GM18511 (cell line): ENCODE measurements around the gene ZNF48.
A peak's percentile ranks its signal among the peaks of the same experiment; 100 is the strongest.

ENCODE experiments used
- ATAC-seq: cut with Tn5 transposase; IDR thresholded peaks from one replicate; pipeline ENCODE4 v1.9.1; 2021; ENCODE audit warnings: mild to moderate bottlenecking, moderate library complexity; ENCODE audit not compliant: unreplicated experiment

ZNF48 gene

DNA sequence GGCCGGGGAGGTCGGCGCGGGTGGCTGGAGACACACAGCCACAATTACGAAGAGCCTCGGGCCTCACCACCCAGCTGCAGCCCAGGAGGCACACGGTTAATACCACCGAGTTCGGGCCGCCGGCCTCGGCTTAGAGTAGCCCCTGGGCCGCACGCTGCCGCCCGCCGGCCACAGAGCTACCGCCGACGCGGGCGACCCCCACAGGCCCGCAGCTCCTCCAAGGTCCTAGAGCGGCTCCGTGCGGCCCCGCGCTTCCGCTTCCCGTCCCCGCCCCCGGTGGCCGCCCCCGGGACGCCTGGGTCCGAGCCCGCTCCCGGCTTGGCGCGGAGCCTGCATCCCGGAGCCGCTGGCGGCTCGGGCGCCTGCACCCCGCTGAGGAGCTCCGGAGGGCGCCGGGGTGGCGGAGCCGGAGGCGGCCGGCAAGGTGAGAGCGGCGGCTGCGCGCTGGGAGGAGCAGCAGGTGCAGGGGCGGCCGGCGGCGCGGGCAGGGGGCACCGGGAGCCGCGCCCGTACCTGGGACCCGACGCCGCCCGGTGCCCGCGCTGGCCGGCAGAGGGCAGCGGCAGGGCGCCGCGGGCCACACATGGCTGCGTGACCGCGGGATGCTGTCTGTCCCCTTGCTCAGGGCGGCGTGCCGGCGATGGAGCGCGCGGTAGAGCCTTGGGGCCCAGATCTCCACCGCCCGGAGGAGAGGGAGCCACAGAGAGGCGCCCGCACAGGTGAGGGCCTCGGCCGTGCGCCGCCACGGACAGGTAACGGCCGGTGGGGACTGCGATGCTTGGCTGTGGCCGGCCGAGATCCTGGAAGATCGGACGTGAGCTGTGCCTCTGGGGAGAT, at the start of gene ZNF48:
Gene ZNF48, plus strand, starts transcription at position 266 of the 837 bp plus-strand sequence. Its CDS starts 375 bp downstream, at position 641.
- ATAC-seq, result peak; percentile 67

DNA sequence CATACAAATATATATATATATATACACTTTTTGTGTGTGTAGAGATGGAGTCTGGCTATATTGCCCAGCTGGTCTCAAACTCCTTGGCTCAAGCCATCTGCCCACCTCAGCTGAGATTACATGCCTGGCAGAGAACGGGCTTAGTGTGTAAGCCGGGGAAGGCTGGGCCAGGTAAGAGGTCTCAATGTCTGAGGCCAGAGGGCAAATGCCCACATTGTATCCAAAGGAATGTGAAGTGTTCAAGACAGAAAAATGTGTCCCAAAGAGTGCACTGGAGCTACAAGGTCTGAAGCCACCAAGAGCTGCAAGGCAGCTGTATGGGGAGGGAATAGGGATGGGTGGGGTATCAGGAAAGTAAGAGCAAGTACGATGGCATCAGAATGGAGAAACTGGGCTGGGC, 48.9 kb upstream of the ZNF48 start:
- no peak for ATAC-seq

DNA sequence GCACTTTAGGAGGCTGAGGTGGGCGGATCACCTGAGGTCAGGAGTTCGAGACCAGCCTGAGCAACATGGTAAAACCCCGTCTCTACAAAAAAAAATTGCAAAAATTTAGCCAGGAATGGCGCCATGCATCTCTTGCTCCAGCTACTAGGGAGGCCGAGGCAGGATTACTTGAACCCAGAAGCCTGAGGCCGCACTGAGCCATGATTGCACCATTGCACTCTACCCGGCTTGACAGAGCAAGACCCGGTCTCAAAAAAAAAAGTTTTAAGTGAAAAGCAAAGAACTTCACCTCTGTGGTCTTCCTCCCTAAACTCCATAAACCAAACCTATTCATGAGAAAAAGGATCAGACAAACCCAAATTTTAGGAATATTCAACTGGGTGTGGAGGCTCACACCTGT, 47.1 kb upstream of the ZNF48 start:
- ATAC-seq, result no peak

DNA sequence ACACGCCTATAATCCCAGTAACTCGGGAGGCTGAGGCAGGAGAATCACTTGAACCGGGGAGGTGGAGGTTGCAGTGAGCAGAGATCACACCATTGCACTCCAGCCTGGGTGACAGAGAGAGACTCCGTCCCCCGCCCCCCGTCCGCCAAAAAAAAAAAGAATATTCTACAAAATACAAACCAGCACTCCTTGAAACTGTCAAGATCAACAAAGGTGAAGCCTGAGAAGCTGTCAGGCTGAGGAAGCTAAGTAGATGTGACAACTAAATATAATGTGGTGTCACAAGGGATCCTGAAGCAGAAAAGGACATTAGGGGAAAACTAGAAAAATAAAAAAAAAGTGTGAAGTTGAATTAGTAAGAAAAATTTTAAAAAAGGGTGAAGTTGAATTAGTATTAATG, 46.3 kb upstream of the ZNF48 start:
- no peak for ATAC-seq

DNA sequence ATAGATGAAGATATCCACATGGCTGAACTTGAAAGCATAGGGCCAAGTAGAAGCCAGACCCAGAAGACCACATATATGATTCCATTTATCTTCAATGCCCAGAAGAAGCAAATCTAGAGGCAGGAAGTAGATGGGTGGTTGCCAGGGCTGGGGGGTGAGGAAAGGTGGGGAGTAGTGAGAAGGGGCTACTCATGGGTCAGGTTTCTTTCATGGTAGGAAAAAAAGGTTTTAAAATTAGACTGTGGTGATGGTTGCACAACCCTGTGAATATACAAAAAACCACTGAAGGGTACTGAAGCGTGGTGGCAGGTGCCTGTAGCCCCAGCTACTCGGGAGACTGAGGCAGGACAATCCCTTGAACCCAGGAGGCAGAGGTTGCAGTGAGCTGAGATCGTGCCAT, 45.5 kb upstream of the ZNF48 start:
- ATAC-seq, result peak; percentile 54

DNA sequence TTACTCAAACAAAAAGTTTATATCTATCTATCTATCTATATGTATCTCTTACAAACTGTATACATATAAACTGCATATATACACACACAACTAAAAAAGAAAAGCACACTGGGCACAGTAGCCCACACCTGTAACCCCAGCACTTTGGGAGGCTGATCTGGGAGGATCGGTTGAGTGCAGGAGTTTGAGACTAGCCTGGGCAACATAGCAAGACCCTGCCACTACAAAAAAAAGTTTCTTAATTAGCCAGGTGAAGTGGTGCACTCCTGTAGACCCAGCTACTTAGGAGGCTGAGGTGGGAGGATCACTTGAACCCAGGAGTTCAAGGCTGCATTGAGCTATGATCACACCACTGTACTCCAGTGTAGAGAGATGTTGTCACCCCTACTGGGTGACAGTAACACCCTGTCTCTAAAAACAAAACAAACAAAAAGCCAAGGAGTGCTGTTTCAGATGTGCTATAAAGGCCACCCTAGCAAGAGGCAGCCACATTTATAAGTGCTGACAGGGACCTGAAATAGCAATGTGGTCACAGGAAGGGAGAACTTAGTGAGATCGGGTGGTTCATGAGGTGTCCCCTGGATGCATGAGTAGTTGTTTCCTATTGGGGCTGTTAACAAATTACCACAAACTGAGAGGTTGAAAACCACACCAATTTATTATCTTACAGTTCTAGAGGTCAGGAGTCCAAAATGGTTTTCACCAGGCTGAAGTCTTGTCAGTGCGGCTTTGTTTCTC, 44.9 kb upstream of the ZNF48 start:
- peak; percentile 59 for ATAC-seq

DNA sequence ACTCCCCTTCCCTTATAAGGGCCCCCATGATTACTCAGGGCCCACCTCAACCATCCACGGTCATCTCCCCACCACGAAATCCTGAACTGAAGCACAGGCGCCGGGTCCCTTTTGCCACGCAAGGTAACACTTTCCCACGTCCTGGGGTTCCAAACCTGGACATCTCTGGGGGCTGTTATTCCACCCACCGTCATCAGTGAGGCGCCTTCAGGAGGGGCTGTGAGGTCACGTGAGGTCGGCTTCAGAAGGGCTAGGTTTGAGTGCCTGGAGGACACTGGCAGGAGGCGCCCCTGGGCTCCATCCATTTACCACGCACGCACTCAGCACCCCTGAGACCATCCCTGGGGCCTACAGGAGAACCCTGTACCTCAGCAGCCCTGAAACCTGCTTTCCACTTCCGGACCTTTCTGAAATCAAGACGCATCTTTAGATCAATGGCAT, 44.2 kb upstream of the ZNF48 start:
- ATAC-seq, result no peak

DNA sequence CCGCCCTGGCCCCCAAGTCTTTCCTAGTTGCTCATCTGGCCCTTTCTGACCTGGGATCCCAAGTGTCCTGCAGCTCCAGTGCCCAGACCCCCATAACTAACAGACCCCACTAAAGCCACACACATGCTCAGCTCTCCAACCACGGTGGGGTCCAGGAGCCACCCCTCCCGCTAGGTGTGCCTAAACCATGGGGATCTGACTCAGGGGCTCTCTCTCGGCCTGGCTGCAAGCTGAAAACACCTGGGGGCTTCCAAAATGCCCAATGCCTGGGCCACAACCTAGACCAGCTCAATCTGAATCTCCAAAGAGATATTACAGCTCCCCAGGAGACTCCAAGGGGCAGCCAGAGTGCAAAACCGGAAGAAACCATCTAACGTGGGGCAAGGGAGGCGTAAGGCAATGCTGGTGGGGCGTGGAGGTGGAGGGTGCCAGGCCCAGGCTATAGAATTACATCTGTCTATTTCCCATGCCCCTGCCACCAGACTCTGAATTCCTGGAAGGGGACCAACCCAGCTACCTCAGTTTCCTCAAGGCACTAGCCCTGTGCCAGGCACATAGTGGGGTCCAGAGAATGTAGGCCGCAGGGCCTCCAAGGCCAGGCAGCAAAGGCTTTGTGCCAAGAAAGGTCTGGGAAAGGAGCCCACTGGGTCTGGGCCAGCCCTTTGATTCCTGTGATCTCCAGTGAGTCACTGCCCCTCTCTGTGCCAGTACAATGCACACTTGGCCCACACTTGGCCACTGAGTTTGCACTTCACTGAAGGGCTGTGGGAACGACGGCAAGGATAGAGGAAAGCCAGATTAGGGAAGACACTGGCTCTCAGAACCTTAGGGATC, 43.4 kb upstream of the ZNF48 start:
- ATAC-seq, result no peak

DNA sequence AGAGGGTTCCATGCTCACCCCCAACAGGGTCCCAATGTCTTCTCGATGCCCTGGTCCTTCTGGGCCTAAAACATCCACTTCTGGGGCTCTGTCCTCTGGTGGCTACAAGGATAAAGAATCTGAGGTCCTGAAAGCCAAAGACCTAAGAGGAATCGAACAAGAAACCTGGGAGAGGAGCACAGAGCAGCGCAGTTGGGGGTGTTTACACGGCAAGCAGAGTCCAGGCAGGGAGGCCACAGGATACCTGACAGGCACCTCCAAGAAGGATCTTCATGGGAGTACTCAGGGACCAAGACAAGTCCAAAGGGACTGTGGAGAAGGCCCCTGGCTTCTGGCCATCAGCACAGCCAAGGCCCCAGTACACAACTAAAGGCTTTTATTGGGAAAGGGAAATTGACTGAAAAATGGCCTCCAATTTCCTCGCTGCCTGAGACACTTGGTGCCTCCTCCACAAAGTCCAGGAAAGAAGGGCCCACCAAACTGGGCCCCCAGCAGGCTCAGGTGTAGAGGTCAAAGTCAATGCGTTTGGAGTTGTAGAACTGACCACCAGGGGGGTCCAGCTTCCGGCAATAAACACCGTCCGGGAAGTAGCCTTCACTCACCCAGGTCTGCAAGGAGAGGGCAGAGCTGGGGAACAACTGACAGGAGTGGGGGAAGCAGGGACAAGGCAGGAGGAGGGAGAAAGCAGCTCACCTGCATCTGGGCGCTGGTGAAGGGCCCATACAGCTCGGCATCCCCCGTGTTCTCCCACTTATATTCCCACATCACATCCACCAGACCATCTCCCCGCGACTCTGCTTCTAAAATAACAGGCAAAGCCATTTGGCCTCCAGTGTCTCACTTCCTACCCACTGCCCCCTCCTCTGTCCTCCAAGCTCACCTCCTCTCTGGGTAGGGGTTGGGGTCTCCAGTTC, 42.5 kb upstream of the ZNF48 start:
- ATAC-seq, result no peak

DNA sequence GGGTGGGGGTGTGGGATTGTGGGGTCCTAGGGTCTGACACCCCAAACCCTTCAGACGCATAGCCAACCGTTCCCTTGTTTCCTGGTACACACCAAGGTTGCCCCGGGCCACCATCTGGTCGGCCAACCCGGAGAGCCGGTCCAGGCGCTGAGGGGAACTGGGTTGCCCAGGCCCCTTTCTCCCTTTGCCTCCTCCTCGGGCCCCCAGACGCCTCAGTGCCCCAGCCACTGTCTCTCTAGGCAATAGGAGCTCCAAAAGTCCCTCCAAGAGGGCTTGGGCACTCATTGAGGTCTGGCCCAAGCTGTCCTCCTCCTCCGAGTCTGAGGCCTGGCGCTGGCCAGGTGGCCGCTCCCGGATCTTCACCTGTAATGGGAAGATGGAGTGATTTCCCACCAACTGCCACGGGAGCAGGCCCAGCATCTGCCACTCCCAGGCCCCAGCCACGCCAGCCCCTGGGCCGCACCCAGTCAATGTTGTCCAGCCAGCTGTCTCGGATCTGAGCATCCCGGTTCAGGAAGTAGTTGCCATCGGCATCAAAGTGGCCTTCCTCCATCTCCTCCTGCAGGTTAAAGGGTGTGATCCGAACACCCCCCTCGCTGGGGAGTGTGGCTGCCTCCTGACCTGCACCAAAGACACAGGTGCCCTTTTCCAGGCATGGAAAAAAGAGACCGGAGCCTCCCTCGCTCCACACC, 41.6 kb upstream of the ZNF48 start:
- no peak for ATAC-seq

DNA sequence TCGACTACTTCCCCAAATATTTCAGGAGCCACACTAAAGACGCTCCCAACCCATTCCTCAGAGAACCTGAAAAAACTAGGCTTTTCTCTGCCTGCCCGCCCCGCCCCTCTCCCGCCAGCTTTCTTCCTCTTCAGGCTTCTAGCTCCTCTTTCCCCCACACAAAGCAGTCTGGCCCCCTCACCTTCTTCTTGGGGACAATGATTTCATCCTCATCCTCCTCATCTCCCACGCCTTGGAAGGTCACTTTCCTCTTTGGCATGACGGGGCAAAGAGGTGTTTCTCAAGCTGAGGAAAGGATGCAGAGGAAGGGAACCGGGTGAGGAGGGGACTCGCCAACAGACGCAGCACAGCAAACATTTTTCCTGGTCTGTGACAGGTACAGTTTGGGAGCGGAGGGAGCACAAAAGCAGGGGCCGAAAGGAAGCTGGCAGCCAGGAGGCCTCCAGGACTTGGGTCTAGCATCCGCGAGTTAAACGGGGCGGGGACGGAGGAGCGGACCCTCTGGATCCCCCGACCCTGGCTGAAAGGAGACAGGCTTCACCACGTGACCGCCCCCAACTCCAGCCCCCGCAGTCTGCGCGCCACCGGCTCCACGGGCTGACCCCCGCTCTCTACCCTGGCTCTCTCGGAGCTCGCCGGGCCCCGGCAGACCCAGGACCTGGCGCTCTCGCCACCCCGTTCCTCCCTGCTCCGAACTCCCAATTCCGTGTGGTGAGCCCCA, 40.6 kb upstream of the ZNF48 start:
- peak; percentile 14 for ATAC-seq

DNA sequence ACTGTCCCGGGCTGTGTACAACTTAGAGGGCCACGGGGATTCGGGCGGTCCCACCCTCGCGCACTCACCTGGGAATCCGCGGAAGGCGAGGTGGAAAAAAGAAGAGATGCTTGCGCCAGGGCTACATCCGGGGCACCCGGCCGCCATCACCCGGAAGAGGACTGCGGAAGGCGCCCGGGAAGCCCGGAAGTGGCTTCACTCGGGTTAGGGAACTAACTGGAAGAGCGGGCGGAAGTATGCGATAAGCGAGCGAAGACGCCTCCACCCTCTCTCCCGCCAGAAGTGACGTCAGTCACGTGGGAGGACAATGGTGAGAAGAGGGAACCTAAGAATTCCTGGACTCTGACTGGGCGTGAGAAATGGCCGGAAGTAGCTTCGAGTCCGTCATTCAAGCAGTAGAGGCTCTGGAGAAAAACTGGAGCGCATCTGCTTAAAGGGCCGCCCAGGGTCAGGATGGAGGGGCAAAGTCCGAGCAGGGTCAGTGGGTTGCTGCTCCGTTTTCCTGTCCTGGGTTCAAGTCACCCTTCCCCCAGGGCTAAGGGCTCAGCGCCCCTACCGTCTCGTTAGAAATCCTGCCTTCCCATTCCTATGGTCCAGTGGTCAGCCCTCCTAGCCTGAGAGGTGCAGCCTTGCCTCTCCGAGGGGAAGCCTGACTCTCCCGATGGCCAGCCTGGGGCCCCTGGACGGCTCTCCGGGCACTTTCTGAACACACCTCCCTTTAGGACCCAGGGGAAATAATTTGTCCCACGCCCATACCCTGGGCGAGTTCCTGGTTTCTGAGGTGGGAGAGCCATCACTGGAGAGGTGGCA, 39.9 kb upstream of the ZNF48 start, which contains the start of gene CD2BP2:
Gene CD2BP2, minus strand, starts transcription at position 165 of the 810 bp plus-strand sequence. CDS start 627 bp downstream, outside the sequence.
- ATAC-seq, result peak; percentile 60

DNA sequence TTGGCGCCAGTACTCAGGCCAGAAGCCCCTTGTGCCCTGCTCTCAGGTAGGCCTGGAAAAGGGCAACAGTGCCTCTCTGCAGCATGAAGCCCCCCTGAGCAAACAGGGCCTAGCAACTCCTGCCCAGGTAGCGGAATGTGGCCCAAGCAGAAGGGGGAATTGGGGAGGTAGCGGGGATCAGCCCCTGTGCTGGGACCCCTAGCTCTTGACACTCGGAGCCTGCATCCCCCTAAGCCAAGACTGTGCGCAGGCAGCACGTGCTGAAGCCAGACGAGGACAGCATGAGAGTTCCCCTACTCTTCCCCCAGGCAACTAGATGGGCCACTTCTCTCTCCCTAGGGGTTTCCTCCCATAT, 39.3 kb upstream of the ZNF48 start:
- no peak for ATAC-seq

DNA sequence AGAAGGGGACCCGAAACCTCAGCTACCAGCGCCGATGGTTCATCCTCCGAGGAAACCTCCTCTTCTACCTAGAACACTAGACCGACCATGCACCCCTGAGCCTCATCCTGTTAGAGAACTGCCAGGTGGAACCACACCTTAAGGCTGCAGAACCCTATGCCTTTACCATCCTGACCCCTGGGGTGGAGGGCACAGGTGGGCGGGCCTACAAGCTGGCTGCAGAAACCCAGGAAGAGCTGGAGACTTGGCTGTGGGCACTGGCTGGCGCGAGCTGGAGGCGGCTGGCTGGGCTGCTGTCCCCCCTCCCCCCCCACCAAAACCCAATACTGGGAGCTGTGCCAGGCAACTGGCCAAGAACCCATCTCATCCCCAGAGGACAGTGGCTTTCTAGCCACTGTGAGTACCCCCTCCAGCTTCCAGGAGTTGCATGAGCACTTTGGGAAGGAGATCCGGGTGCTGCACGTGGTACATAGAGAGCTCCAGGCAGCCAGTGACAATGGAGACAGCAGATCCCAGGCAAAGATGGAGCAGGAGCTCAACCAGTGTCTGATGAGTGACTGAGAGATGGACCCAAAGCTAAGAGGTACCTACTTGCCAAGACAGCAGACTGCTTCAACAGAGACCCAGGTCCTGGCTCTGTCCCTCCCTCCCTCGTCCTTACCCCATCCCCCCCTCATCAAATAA, 38.7 kb upstream of the ZNF48 start:
- ATAC-seq, result no peak

DNA sequence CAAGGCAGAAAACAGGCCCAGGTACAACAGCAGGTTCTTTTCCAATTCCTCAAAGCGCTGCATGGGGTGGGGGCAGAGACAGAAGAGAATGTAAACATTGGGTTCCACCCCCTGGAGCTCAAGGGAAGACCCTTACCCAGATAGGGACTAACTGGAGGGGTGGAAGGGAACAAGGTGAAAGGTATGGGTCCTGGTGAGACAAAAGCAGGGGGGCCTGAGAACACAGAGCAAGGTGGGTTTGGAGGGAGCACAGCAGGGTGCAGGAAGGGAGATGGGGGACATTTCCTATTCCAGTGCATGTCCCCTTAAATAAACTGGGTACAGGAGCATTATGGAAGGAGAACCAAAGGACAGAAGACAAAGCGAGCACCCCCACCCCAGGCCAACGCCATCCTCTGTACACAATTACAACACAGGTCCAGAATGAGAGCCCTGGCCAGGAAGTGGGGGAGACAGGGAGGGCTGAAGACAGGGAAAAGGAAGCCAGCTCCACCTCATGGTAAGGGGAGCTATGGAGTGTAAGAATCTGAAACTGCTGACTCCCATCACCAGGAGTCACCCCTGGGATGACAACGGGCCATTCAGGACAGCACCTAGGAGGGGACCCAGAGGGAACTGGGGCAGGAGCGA, 38.0 kb upstream of the ZNF48 start:
- ATAC-seq, result no peak

DNA sequence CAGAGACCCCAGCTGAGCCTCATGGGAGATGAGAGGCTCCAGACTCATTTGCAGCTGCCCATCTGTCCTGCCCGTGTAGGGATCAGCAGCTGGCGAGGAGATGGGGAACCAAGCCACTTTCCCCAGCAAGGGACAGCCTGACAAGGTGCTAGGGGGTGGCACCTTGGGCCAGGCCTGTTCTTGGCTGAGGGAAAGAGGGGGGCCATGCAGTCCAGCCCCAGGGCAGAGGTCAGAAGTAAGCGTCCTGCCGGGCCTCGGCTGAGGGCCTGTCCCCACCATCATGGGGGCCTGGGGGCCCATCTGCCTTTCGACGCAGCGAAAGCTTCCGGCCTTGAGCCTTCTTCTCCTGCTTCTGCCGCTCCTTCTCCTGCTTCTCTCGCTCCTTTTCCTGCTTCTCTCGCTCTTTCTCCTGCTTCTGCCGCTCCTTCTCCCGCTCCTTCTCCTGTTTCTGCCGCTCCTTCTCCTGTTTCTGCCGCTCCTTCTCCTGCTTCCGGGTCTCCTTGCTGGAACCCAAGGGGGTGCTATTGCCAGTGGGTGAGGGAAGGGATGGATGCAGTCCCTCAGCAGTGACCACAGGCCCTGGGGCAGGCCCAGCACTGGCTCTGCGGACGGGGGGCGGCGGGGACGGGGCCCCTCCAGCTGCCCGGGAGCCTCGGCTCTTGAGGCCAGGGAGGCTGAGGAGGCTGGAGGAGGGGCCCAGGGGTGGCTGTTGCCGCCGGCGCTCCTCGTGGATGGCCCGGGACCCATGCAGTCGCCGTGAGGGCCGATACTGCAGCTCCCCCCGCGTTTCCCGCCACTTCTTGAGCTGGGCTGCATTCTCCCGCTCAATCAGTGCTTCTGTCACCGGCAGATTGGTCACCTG, 37.3 kb upstream of the ZNF48 start:
- no peak for ATAC-seq
